Cerebellar nuclear complex (tissue), 1 donor: Measurements from ENCODE around the gene PPP3CA.
A peak's percentile ranks its signal among the peaks of the same experiment; 100 is the strongest.

ENCODE experiments used
- DNase-seq, 2 experiments: peaks; one replicate each; lab custom pipeline; 2025; lab: John Stamatoyannopoulos, UW

PPP3CA gene

GRCh38 chr4:101347267-101347556, at the start of gene PPP3CA:
Gene PPP3CA, minus strand, starts transcription at chr4:101347526.
- DNase-seq: no peak

- DNase-seq: no peak
Measured at GRCh38 chr4:101393256-101393655, 45.9 kb upstream of the PPP3CA start.

GRCh38 chr4:101370663-101371210, 23.4 kb upstream of the PPP3CA start:
- DNase-seq: no peak

- DNase-seq: no peak
Measured at GRCh38 chr4:101367201-101367600, 19.9 kb upstream of the PPP3CA start.

- no peak for DNase-seq
Measured at GRCh38 chr4:101366331-101366730, 19.0 kb upstream of the PPP3CA start.

GRCh38 chr4:101357751-101358150, 10.4 kb upstream of the PPP3CA start:
- DNase-seq: no peak

- DNase-seq: no peak
Measured at GRCh38 chr4:101356928-101357327, 9.6 kb upstream of the PPP3CA start.

- DNase-seq: no peak
Measured at GRCh38 chr4:101355767-101356702, 8.7 kb upstream of the PPP3CA start.

GRCh38 chr4:101355246-101355645, 7.9 kb upstream of the PPP3CA start:
- DNase-seq: no peak

GRCh38 chr4:101349801-101350064, 2.4 kb upstream of the PPP3CA start:
- no peak for DNase-seq

- DNase-seq: peak; percentile 53 to 64
Measured at GRCh38 chr4:101348995-101349800, 1.9 kb upstream of the PPP3CA start.

- DNase-seq: no peak
Measured at GRCh38 chr4:101348367-101348827, 1.1 kb upstream of the PPP3CA start.

- DNase-seq: peak; percentile 95
Measured at GRCh38 chr4:101347557-101348366, 436 bp upstream of the PPP3CA start.

GRCh38 chr4:101346351-101347266, 717 bp downstream of the PPP3CA start:
- DNase-seq: no peak

- DNase-seq: peak in 1 of 2 experiments; percentile 19
Measured at GRCh38 chr4:101345596-101346350, 1.6 kb downstream of the PPP3CA start.

- no peak for DNase-seq
Measured at GRCh38 chr4:101345271-101345595, 2.1 kb downstream of the PPP3CA start.

GRCh38 chr4:101339332-101339731, 8.0 kb downstream of the PPP3CA start:
- no peak for DNase-seq

- no peak for DNase-seq
Measured at GRCh38 chr4:101337688-101338087, 9.6 kb downstream of the PPP3CA start.

GRCh38 chr4:101334963-101335572, 12.3 kb downstream of the PPP3CA start:
- no peak for DNase-seq

GRCh38 chr4:101332424-101332823, 14.9 kb downstream of the PPP3CA start:
- no peak for DNase-seq
